GM18951 (cell line): ENCODE results near the gene RABL6.
A peak's percentile ranks its signal among the peaks of the same experiment; 100 is the strongest.

ENCODE experiments used
- POLR2A ChIP-seq: IDR thresholded peaks from 4 replicates; pipeline ENCODE4 v1.6.1; 2011; ENCODE audit warnings: mild to moderate bottlenecking; ENCODE audit not compliant: insufficient read length, insufficient read depth; ENCODE audit errors: extremely low read depth
- in situ Hi-C: fragments of 300-500 bp; cut with MboI; formaldehyde crosslinking; loops from one replicate; pipeline ENCODE4 v1.12.0; 2022; ENCODE audit warnings: low sequenced_read_pairs, mixed read lengths, inconsistent platforms; ENCODE audit not compliant: unreplicated experiment

Gene RABL6

DNA sequence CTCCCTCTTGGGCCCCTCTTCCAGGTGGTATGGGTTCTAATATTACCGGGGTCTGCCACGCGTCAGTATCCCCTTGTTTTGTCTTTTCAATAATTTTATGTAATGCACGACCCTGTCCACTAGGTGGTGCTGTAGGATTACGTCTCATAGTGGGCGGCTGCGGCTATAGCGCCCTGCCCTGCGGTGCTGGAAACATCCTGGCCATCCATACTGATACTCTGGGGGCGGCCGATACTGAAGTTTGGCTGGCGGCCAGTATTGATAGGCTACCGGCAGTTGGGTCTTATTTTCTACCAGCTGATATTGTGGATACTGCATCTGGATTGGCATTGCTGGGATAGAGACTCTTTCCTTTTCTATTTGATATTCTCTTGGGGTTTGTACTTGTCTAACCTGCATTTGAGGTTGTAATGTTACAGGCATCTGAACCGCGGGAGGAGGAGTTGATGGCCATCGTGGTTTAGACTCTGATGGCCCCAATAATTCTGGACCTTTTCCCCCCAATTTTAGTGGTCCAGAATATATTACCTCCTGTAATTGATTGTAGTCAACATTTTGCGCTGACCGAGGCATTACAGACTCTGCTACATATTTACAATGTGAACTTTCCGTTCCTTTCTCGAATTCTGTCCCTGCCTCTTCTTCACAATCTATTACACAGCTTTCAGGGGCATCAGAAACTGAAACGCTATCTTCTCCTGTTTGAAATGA is 19.9 kb upstream of the RABL6 start:
- no peak for TF ChIP-seq POLR2A
- in situ Hi-C loops: loop anchor here (25.0 kb wide), 1 partner anchor 249 kb away; the partner anchor contains the start of genes ABCA2, FUT7 and NPDC1

DNA sequence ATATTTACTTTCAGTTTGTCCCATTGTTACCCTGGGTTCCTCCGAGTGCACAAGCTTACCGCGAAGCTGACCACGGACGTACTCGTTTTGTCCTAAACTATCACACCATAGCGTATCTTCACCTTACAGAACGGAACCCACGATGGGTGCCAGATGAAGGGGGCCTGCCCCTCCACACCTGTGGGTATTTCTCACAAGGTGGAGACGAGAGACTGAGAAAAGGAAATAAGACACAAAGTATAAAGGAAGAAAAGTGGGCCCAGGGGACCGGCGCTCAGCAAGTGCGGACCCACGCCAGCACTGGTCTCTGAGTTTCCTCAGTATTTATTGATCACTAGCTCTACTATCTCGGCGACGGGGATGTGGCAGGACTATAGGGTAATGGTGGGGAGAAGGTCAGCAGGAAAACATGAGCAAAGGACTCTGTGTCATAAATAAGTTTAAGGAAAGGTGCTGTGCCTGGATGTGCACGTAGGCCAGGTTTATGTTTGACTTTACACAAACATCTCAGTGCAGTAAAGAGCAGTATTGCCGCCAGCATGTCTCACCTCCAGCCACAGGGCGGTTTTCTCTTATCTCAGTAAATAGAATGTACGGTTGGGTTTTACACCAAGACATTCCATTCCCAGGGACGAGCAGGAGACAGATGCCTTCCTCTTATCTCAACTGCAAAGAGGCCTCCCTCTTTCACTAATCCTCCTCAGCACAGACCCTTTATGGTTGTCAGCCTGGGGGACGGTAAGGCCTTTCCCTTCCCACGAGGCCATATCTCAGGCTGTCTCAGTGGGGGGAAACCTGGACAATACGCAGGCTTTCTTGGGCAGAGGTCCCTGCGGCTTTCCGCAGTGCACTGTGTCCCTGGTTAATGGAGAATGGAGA is 18.9 kb upstream of the RABL6 start:
- in situ Hi-C loops: loop anchor here (25.0 kb wide), 1 partner anchor 248 kb away; the partner anchor contains the start of genes ABCA2, FUT7 and NPDC1

DNA sequence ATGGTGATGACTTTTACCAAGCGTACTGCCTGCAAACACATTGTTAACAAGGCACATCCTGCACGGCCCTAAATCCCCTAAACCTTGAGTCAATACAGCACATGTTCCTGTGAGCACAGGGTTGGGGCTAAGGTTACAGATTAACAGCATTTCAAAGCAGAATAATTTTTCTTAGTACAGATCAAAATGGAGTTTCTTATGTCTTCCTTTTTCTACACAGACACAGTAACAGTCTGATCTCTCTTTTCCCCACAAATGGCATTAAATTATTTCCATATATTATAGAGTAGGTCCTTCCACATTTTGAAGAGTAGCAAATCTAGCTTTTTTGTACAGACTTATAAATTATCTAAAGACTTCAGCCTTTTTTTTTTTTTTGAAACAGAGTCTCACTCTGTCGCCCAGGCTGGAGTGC is 18.2 kb upstream of the RABL6 start:
- no peak for TF ChIP-seq POLR2A
- in situ Hi-C loops: loop anchor here (25.0 kb wide), 1 partner anchor 248 kb away; the partner anchor contains the start of genes ABCA2, FUT7 and NPDC1

DNA sequence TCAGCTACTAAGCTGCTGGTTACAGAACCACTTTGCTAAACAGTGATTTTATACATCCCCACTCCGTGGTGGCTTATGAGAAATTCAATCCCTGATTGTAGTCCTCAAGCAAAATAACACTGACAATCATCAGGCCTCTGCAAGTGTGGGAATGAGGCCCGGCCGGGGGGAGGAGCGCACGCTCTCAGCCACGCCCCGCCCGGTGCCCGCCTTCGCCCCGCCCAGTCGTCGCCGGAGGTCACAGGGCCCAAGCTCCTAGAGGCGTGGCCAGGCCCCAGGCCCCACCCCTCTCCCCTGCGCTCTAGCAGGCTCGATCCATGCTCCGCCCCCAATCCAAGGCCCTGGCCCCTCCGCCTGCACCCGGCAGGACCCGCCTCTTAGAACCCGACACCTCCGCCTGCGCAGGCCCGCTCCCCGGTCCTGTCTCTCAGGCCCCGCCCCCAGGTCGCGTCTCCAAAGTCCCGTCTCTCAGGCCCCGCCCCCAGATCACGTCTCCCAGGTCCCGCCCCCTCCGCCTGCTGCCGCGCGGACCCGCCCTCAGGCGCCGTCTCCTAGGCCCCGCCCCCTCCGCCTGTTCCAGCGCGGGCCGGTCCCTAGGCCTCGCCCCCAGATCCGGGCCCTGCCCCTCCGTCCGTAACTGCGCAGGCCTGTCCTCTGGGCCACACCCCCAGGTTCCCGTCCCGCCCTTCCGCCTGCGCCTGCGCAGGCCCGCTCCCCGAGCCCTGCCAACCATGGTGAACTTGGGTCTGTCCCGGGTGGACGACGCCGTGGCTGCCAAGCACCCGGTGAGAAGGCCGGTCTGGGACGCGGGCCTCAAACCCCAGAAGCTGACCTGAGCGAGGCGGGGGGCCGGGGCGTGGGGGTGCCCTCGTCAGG is 16.9 kb upstream of the RABL6 start, which contains the start of gene TMEM141:
Gene TMEM141, plus strand, starts transcription at position 705 of the 876 bp plus-strand sequence. Its CDS starts 27 bp downstream, at position 732.
- in situ Hi-C loops: loop anchor here (25.0 kb wide), 1 partner anchor 246 kb away; the partner anchor contains the start of genes ABCA2, FUT7 and NPDC1

DNA sequence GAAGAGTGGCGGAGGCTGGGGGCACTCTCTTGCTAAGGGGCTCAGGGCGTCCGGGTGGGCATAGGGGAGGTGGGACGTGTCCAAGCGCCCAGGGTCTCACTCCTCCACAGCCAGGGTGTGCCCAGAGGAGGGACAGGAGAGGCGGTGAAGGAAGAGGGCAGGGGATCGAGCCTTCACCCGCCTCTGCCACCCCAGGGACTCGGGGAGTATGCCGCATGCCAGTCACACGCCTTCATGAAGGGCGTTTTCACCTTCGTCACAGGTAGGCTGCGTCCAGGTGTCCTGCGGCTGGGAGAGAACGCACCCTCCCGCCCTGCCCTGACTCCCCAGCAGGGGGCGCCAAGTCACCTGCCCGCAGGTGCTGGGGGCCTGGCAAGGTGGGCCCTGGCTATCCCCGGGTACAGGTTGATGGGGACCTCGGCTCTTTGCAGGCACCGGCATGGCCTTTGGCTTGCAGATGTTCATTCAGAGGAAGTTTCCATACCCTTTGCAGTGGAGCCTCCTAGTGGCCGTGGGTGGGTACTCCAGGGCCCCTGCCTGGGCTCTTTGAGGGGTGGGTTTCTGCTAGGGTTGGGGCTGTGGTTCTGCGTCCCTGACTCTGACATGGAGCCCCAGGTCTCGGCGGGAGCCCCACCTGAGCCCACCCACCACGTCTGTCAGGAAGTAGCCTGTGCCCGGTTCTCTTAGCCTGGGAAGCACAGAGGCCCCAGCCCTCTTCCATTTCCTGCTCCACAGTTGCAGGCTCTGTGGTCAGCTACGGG is 16.1 kb upstream of the RABL6 start:
- in situ Hi-C loops: loop anchor here (25.0 kb wide), 1 partner anchor 246 kb away; the partner anchor contains the start of genes ABCA2, FUT7 and NPDC1
- TF ChIP-seq POLR2A: no peak

More for the DNA sequence above, 16.9 kb upstream of the RABL6 start, which contains the start of gene TMEM141:
- TF ChIP-seq POLR2A: peak; percentile 88

DNA sequence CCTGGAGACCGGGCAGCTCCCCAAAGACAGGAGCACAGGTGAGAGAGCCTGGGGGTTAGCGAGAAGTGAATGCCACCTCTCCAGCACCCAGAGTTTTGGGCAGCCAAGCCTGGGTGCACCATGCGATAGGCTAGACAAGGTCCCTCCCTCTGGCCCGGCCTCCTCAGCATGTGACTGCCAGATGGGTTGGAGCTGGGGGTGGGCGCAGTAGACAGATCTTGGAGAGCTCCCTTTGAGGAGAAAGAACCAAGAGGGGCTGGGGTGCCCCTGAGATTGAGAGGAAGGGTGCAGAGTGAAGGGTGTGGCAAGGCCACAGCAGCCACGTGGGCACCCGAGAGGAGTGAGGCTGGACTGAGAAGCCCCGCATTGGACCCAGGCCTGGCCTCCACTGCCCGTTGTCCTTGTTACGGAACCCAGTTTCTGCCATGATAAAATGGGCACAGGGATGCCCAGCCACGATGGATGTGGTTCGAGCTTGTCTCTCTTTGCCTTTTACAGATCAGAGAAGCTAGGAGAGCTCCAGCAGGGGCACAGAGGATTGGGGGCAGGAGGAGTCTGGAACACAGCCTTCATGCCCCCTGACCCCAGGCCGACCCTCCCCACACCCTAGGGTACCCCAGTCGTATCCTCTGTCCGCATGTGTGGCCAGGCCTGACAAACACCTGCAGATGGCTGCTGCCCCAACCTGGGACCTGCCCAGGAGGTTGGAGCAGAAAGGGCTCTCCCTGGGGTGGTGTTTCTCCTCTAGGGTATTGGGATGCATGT is 15.2 kb upstream of the RABL6 start:
- in situ Hi-C loops: loop anchor here (25.0 kb wide), 1 partner anchor 245 kb away; the partner anchor contains the start of genes ABCA2, FUT7 and NPDC1
- TF ChIP-seq POLR2A: no peak

DNA sequence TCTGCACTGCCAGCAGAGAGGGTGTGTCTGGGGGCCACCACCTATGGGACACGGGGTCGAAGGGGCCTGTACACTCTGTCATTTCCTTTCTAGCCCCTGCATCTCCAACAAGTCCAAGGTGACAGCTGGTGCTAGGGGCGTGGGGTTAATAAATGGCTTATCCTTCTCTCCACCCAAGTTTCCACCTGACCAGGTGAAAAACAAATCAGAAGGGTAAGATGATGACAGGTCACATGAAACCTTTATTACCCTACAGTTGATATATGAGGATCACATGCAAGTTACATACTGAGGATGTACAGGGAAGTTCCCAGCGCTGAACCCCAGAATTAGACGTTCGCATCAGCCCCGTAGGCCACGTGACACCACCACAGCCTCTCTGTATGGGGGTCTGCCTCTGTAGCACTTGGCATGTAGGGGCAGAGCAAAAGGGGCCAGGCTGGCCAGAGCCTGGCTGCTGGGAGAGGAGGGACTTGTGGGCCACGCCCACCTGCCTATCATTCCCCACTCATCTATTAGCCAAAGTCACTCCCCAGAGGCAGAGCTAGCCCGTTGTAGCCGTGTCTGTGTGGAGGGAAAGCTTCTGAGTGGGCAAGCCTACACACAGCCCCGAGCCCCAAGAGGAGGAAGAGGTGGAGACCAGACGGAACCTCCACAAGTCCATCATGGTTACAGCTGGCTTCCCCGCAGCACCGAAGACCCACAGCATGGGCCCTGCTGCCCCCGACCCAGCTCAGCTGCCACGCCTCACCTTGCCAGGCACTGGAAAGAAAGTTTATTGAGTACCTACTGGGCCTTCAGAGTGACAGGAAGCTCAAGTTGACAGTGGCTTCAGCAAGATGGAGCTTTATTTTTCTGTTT is 14.4 kb upstream of the RABL6 start:
- TF ChIP-seq POLR2A: no peak
- in situ Hi-C loops: loop anchor here (25.0 kb wide), 1 partner anchor 244 kb away; the partner anchor contains the start of genes ABCA2, FUT7 and NPDC1

DNA sequence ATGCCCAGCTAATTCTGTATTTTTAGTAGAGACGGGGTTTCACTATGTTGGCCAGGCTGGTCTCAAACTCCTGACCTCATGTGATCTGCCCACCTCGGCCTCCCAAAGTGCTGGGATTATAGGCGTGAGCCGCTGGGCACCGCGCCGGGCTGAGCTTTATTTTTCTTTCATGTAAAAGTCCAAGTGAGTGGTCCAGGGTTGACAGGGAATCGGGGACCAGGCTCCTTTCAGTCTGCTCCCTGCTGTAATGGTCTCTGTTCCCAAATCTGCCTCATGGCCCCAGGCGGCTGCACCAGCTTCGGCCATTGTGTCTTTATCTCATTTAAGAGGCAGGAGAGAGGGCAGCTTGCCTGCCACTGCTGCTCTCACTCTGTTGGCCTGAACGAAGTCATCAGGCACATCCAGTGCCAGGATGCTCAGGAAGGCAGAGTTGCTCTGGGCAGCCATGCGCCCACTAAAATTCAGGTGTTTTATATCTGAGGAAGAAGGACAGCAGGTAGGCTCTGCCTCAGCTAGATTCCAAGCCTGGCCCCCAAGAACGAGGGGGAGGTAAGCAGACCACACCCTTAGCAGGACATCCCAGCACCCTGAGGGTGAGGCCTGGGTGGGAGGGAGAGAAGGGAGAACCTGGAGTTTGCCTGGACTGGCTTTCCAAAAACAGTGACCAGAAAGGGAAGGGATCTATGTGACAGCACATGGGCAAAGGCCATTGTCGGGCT is 13.3 kb upstream of the RABL6 start:
- no peak for TF ChIP-seq POLR2A
- in situ Hi-C loops: loop anchor here (25.0 kb wide), 1 partner anchor 243 kb away; the partner anchor contains the start of genes ABCA2, FUT7 and NPDC1

DNA sequence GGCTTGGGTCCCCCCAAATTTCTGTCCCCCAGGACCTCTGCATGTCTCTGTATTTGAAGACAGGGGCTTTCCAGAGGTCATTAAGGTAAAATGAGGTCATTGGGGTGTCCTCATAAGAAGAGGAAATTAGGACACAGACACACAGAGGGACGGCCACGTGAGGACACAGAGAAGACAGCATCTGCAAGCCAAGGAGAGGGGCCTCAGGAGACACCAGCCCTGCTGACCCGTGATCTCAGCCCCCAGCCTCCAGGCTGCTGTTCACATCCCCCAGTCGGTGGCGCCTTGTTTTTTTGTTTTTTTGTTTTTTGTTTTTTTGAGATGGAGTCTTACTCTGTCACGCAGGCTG is 12.8 kb upstream of the RABL6 start:
- in situ Hi-C loops: loop anchor here (25.0 kb wide), 1 partner anchor 242 kb away; the partner anchor contains the start of genes ABCA2, FUT7 and NPDC1
- no peak for TF ChIP-seq POLR2A
